HEK293 (cell line): ENCODE data around the gene BMP2K.

Source experiments
- REPIN1 ChIP-seq: fragments of 450-650 bp; formaldehyde crosslinking; IDR thresholded peaks from 2 replicates; pipeline ENCODE4 v1.5.1; 2017; ENCODE audit warnings: missing biosample characterization, missing genetic modification characterization, low read depth
- ZBTB8A ChIP-seq: fragments of 450-650 bp; formaldehyde crosslinking; IDR thresholded peaks from 2 replicates; pipeline ENCODE4 v1.5.1; 2016; ENCODE audit warnings: missing biosample characterization, missing genetic modification characterization
- ZNF184 ChIP-seq: fragments of 450-650 bp; IDR thresholded peaks from 2 replicates; pipeline ENCODE4 v1.5.1; 2018; ENCODE audit warnings: missing biosample characterization, mild to moderate bottlenecking, missing genetic modification characterization
- ZNF585B ChIP-seq: fragments of 450-650 bp; formaldehyde crosslinking; IDR thresholded peaks from 2 replicates; pipeline ENCODE4 v1.5.1; 2016; ENCODE audit warnings: missing biosample characterization, missing genetic modification characterization
- TF ChIP-seq, protein P1 (sequence below): fragments of 450-650 bp; formaldehyde crosslinking; IDR thresholded peaks from 2 replicates; pipeline ENCODE4 v1.5.1; 2016; ENCODE audit warnings: missing biosample characterization, missing genetic modification characterization
- TF ChIP-seq, protein P2 (sequence below): fragments of 450-650 bp; formaldehyde crosslinking; IDR thresholded peaks from 2 replicates; pipeline ENCODE4 v1.5.1; 2016; ENCODE audit warnings: missing biosample characterization, missing genetic modification characterization
- TF ChIP-seq, protein P3 (sequence below): fragments of 450-650 bp; formaldehyde crosslinking; IDR thresholded peaks from 2 replicates; pipeline ENCODE4 v1.5.1; 2016; ENCODE audit warnings: missing biosample characterization, missing genetic modification characterization
- TF ChIP-seq, protein P4 (sequence below): fragments of 450-650 bp; formaldehyde crosslinking; IDR thresholded peaks from 2 replicates; pipeline ENCODE4 v1.5.1; 2016; ENCODE audit warnings: missing biosample characterization, missing genetic modification characterization, low read depth
- TF ChIP-seq, protein P5 (sequence below): fragments of 450-650 bp; formaldehyde crosslinking; IDR thresholded peaks from 2 replicates; pipeline ENCODE4 v1.5.1; 2016; ENCODE audit warnings: missing biosample characterization, missing genetic modification characterization, low read depth

DNA sequence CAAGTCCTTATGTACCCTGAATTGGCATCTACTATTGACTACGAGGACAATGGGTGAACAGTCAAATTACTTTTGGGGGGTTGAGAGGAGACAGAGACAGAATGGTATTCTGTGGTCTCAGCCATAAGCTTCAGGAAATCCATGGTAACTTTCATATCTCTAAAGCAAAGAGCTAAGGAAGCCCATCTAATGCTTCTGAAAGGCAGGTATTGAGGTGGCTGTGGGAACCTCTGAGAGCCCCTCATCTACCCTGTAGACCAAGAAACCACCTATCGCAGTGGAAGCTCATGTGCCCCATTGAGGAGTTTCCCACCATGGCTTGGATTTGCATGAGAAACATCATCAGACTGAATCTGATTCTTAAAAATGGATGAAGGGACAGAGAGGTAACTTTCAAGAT, 23.1 kb upstream of the BMP2K start:
- TF ChIP-seq REPIN1 (tag by site-specific recombination): no peak
- no peak for TF ChIP-seq ZBTB8A (tag by site-specific recombination)
- no peak for TF ChIP-seq ZNF184
- TF ChIP-seq, protein P1, sequence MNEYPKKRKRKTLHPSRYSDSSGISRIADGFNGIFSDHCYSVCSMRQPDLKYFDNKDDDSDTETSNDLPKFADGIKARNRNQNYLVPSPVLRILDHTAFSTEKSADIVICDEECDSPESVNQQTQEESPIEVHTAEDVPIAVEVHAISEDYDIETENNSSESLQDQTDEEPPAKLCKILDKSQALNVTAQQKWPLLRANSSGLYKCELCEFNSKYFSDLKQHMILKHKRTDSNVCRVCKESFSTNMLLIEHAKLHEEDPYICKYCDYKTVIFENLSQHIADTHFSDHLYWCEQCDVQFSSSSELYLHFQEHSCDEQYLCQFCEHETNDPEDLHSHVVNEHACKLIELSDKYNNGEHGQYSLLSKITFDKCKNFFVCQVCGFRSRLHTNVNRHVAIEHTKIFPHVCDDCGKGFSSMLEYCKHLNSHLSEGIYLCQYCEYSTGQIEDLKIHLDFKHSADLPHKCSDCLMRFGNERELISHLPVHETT (tag by site-specific recombination): no peak
- no peak for TF ChIP-seq ZNF585B (tag by site-specific recombination)
- TF ChIP-seq, protein P2, sequence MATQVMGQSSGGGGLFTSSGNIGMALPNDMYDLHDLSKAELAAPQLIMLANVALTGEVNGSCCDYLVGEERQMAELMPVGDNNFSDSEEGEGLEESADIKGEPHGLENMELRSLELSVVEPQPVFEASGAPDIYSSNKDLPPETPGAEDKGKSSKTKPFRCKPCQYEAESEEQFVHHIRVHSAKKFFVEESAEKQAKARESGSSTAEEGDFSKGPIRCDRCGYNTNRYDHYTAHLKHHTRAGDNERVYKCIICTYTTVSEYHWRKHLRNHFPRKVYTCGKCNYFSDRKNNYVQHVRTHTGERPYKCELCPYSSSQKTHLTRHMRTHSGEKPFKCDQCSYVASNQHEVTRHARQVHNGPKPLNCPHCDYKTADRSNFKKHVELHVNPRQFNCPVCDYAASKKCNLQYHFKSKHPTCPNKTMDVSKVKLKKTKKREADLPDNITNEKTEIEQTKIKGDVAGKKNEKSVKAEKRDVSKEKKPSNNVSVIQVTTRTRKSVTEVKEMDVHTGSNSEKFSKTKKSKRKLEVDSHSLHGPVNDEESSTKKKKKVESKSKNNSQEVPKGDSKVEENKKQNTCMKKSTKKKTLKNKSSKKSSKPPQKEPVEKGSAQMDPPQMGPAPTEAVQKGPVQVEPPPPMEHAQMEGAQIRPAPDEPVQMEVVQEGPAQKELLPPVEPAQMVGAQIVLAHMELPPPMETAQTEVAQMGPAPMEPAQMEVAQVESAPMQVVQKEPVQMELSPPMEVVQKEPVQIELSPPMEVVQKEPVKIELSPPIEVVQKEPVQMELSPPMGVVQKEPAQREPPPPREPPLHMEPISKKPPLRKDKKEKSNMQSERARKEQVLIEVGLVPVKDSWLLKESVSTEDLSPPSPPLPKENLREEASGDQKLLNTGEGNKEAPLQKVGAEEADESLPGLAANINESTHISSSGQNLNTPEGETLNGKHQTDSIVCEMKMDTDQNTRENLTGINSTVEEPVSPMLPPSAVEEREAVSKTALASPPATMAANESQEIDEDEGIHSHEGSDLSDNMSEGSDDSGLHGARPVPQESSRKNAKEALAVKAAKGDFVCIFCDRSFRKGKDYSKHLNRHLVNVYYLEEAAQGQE: no peak
- TF ChIP-seq, protein P3, sequence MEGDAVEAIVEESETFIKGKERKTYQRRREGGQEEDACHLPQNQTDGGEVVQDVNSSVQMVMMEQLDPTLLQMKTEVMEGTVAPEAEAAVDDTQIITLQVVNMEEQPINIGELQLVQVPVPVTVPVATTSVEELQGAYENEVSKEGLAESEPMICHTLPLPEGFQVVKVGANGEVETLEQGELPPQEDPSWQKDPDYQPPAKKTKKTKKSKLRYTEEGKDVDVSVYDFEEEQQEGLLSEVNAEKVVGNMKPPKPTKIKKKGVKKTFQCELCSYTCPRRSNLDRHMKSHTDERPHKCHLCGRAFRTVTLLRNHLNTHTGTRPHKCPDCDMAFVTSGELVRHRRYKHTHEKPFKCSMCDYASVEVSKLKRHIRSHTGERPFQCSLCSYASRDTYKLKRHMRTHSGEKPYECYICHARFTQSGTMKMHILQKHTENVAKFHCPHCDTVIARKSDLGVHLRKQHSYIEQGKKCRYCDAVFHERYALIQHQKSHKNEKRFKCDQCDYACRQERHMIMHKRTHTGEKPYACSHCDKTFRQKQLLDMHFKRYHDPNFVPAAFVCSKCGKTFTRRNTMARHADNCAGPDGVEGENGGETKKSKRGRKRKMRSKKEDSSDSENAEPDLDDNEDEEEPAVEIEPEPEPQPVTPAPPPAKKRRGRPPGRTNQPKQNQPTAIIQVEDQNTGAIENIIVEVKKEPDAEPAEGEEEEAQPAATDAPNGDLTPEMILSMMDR: no peak
- TF ChIP-seq, protein P4, sequence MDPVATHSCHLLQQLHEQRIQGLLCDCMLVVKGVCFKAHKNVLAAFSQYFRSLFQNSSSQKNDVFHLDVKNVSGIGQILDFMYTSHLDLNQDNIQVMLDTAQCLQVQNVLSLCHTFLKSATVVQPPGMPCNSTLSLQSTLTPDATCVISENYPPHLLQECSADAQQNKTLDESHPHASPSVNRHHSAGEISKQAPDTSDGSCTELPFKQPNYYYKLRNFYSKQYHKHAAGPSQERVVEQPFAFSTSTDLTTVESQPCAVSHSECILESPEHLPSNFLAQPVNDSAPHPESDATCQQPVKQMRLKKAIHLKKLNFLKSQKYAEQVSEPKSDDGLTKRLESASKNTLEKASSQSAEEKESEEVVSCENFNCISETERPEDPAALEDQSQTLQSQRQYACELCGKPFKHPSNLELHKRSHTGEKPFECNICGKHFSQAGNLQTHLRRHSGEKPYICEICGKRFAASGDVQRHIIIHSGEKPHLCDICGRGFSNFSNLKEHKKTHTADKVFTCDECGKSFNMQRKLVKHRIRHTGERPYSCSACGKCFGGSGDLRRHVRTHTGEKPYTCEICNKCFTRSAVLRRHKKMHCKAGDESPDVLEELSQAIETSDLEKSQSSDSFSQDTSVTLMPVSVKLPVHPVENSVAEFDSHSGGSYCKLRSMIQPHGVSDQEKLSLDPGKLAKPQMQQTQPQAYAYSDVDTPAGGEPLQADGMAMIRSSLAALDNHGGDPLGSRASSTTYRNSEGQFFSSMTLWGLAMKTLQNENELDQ: no peak
- TF ChIP-seq, protein P5, sequence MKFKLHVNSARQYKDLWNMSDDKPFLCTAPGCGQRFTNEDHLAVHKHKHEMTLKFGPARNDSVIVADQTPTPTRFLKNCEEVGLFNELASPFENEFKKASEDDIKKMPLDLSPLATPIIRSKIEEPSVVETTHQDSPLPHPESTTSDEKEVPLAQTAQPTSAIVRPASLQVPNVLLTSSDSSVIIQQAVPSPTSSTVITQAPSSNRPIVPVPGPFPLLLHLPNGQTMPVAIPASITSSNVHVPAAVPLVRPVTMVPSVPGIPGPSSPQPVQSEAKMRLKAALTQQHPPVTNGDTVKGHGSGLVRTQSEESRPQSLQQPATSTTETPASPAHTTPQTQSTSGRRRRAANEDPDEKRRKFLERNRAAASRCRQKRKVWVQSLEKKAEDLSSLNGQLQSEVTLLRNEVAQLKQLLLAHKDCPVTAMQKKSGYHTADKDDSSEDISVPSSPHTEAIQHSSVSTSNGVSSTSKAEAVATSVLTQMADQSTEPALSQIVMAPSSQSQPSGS (tag by site-specific recombination): no peak
